ENCODE data around the gene ICA1. TPM values are rescaled to one million over a fixed set of nuclear protein-coding genes. Genes with fewer than 3 reads are reported as not detected.
"Not testable (repeated sequence)": the region's sequence is repeated elsewhere in the genome, so short reads cannot be mapped to it uniquely, and the experiment has no call there.

Gene ICA1
- polyA plus RNA-seq, 2 of the 4 experiments (the other 2 are of a cell fraction) = 0.66 to 2.0 TPM

GRCh38 chr7:8068892-8069686 is 192.9 kb downstream of the ICA1 start:
- H3K4me1 ChIP-seq = 0 out of 3 replicates have a peak, but pooled peaks cover 2% of the 10 kb centered on the region
- no peak overlapping the region for H3K27ac ChIP-seq
- ATAC-seq (no peak), FAIRE-seq (no peak), DNase-seq (ENCODE audit: low read depth in 1 of 2, low spot score in 1 of 2) (no peak)
- no peak overlapping the region for H3K4me3 ChIP-seq
- ChIA-PET CTCF (no interaction called here), POLR2A (no interaction called here)
- H3K9me3 ChIP-seq = no peaks in the 10 kb centered on the region
- WGBS (ENCODE audit: missing lambda C conversion rate) = 54% methylated on average over 9 of the region's 12 CpGs
- no peak overlapping the region for H3K4me2 ChIP-seq
- TF ChIP-seq MAX (IDR thresholded peaks at IDR 0.05) = no peak
- no peak for TF ChIP-seq FOXS1 (CRISPR knock-in tag; IDR thresholded peaks at IDR 0.05)
- no peak for TF ChIP-seq TFCP2L1 (CRISPR knock-in tag; IDR thresholded peaks at IDR 0.05)

- H3K4me2 ChIP-seq = no peak overlapping the region
- ATAC-seq = no peak
- H3K9me3 ChIP-seq = no peaks in the 10 kb centered on the region
- DNase-seq (ENCODE audit: low read depth in 1 of 2, low spot score in 1 of 2) = no peak
- ChIA-PET CTCF (no interaction called here), POLR2A (no interaction called here)
- TF ChIP-seq PHF8 (IDR thresholded peaks at IDR 0.05; ENCODE audit: borderline replicate concordance, low read depth) = no peak
- 33% methylated on average over 2 of the region's 2 CpGs for WGBS (ENCODE audit: missing lambda C conversion rate)
- no peak overlapping the region for H3K4me3 ChIP-seq
- no peak overlapping the region for H3K27ac ChIP-seq
- FAIRE-seq = no peak
- H3K4me1 ChIP-seq = 0 out of 3 replicates have a peak, but pooled peaks cover 2% of the 10 kb centered on the region
These were observed 196.6 kb downstream of the ICA1 start for GRCh38 chr7:8065356-8065813.

- Histone ChIP-seq H3K4me2 (no peak overlapping the region), H3K4me3 (no peak overlapping the region), H3K9me3 (no peaks in the 10 kb centered on the region), H3K27ac (no peak overlapping the region), H3K4me1 (0 out of 3 replicates have a peak, but pooled peaks cover 2% of the 10 kb centered on the region)
- 75% methylated on average over 12 of the region's 12 CpGs for WGBS (ENCODE audit: missing lambda C conversion rate)
- DNase-seq (ENCODE audit: low read depth in 1 of 2, low spot score in 1 of 2) (no peak), ATAC-seq (no peak), FAIRE-seq (no peak)
- CTCF ChIA-PET = no interaction called here
- POLR2A ChIA-PET = no interaction called here
- no peak for TF ChIP-seq JUN (IDR thresholded peaks at IDR 0.05)
These were observed 197.1 kb downstream of the ICA1 start for GRCh38 chr7:8064828-8065227.

- ATAC-seq = no peak
- Histone ChIP-seq H3K4me2 (no peak overlapping the region), H3K4me1 (0 out of 3 replicates have a peak, but pooled peaks cover 2% of the 10 kb centered on the region), H3K4me3 (no peak overlapping the region), H3K27ac (no peak overlapping the region), H3K9me3 (no peaks in the 10 kb centered on the region)
- CTCF ChIA-PET = no interaction called here
- TF ChIP-seq ATOH8 (CRISPR knock-in tag; IDR thresholded peaks at IDR 0.05; ENCODE audit: low read depth) = no peak
- TF ChIP-seq ZNF302 (CRISPR knock-in tag; IDR thresholded peaks at IDR 0.05) = no peak
- TF ChIP-seq POLR2AphosphoS2 (conservative IDR thresholded peaks at IDR 0.05; ENCODE audit: low read length) = no peak
- TF ChIP-seq HOXA7 (CRISPR knock-in tag; IDR thresholded peaks at IDR 0.05) = no peak
- TF ChIP-seq MYC (IDR thresholded peaks at IDR 0.05; ENCODE audit: borderline replicate concordance, low read length) = no peak
- no peak for DNase-seq (ENCODE audit: low read depth in 1 of 2, low spot score in 1 of 2)
- POLR2A ChIA-PET = no interaction called here
- FAIRE-seq = no peak
These were observed 198.2 kb downstream of the ICA1 start for GRCh38 chr7:8063706-8064297.

- ATAC-seq, POLR2A ChIA-PET, CTCF ChIA-PET: not testable (repeated sequence)
These were observed 198.7 kb downstream of the ICA1 start for GRCh38 chr7:8063300-8063699.

More at GRCh38 chr7:8063300-8063699, 198.7 kb downstream of the ICA1 start:
- H3K4me1 ChIP-seq; H3K4me2 ChIP-seq; H3K4me3 ChIP-seq; FAIRE-seq; H3K9me3 ChIP-seq; DNase-seq (ENCODE audit: low read depth in 1 of 2, low spot score in 1 of 2); H3K27ac ChIP-seq: not testable (repeated sequence)
- WGBS (ENCODE audit: missing lambda C conversion rate) = 78% methylated on average over 5 of the region's 5 CpGs

Small RNA genes within 50 kb of the gene (small RNA-seq; reads per million reads assigned to genes)
- 0 reads per million in 6 experiments for gene AC007009.1

Other genes starting within 250 kb of the ICA1 start
- not detected in 2 replicates for gene NXPH1, start 171.4 kb upstream of the ICA1 start, polyA plus RNA-seq (2011; rRNA removed)
- not detected in 3 replicates for gene NXPH1, start 171.4 kb upstream of the ICA1 start, polyA plus RNA-seq (2017; fragmentation: RNase III; extraction: RNeasy Plus Mini Kit Qiagen cat#74134 plus additional on column Dnase treatment)